ENCODE data around the gene SLC7A8.

The SLC7A8 gene

GRCh38 chr14:23130871-23131270 is 52.6 kb downstream of the SLC7A8 start:
- H3K36me3 Mint-ChIP-seq (ENCODE audit: low read depth): peaks cover 36% of the 10 kb centered on the region
- no peaks in the 10 kb centered on the region for H3K9me3 Mint-ChIP-seq
- no peak for DNase-seq
- no peaks in the 10 kb centered on the region for H3K27me3 Mint-ChIP-seq (ENCODE audit: low read depth, poor library complexity)
- no peak overlapping the region for H3K27ac Mint-ChIP-seq
- TF ChIP-seq CTCF (IDR thresholded peaks at IDR 0.05): no peak
- no peaks in the 10 kb centered on the region for H3K4me1 Mint-ChIP-seq
- no peak overlapping the region for H3K4me3 Mint-ChIP-seq

DNA sequence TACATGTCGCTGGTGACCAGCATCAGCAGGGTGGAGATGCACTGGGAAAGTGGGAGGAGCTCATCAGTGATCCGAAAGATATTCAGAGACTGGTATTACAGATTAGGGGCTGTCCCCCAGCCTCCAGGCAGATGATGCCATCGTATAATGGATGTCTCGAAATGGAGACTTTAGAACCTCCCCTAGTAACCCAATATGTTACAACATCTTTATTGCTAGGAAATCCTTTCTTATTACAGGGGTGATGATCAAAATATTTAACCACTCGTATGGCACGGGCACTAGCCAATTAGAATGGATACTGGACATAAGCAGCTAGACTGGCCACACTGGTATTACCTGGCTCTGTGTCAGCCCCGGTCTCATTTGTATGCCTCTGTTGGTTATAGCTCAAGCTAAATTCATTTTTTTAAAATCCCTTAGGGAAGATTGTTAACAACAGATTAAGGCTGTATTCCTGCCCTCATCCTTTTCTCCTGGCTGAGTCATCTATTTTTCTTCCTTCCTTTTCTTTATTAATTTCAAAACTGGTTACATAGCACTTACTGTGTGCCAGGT is 53.6 kb downstream of the SLC7A8 start:
- no peaks in the 10 kb centered on the region for H3K27me3 Mint-ChIP-seq (ENCODE audit: low read depth, poor library complexity)

DNA sequence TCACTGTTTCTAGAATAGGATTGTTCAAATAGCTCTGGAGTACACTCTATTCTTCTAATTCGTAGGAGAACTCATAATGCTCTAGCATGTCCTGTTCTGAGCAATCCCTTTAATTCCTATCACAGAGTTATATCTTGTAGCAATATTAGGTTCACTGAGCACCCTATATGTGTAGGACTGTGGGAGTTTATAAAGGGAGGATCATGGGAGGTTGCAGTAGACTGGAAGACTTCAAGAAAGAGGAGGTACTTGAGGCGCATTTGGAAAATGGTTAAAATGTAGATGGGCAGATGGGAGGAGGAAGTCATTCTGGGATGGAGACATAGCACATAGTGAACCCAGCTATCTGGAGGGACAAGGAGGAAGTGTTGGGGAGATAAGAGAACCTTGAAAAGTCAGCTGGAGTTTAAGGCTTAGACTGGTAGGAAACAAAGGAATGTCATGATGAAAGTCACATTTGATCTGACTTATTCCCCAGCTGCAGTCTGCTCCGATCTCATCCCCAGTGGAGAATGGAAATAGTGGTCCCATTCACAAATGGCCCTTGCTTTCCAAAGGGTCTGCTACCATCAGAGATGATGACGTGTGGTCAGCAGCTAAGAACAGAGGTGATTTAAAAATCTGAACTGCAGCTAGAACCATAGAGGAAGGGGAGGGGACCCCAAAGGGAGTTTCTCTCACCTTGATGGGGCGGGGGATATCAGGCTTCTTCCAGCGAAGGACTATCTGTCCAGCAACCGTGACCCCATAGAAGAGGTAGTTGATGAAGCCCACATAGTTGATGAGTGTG is 54.3 kb downstream of the SLC7A8 start:
- Mint-ChIP-seq H3K9me3 (no peaks in the 10 kb centered on the region), H3K4me3 (no peak overlapping the region), H3K27ac (no peak overlapping the region), H3K4me1 (peaks cover 11% of the 10 kb centered on the region), H3K36me3 (ENCODE audit: low read depth) (peaks cover 36% of the 10 kb centered on the region), H3K27me3 (ENCODE audit: low read depth, poor library complexity) (no peaks in the 10 kb centered on the region)
- TF ChIP-seq CTCF (IDR thresholded peaks at IDR 0.05): no peak
- no peak for DNase-seq

More for the DNA sequence above, 53.6 kb downstream of the SLC7A8 start:
- H3K9me3 Mint-ChIP-seq: no peaks in the 10 kb centered on the region
- TF ChIP-seq CTCF (IDR thresholded peaks at IDR 0.05): no peak
- H3K36me3 Mint-ChIP-seq (ENCODE audit: low read depth): peaks cover 36% of the 10 kb centered on the region
- H3K4me1 Mint-ChIP-seq: peaks cover 6% of the 10 kb centered on the region
- DNase-seq: no peak
- no peak overlapping the region for H3K27ac Mint-ChIP-seq
- H3K4me3 Mint-ChIP-seq: no peak overlapping the region

DNA sequence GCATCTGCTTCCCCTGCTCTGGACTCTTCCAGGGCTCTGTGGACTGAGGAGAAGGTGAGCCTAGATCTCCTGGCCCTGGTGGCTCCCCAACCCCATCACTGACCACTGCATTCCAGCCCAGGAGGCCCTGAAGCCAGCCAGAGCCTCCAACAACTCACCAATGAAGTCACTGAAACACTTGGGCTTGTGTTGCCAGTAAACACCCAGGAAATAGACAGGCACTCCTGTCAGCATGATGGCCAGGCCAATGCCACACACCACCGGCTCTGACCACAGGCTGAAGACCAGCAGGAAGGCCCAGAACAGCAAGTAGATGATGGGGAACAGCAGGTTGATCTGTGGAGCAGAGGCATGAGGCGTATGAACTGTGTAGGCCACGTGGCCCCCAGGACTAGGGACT is 55.6 kb downstream of the SLC7A8 start:
- Mint-ChIP-seq H3K4me1 (peaks cover 21% of the 10 kb centered on the region), H3K4me3 (no peak overlapping the region), H3K27ac (no peak overlapping the region), H3K36me3 (ENCODE audit: low read depth) (peaks cover 36% of the 10 kb centered on the region), H3K9me3 (no peaks in the 10 kb centered on the region), H3K27me3 (ENCODE audit: low read depth, poor library complexity) (peaks cover 3% of the 10 kb centered on the region)
- no peak for DNase-seq
- no peak for TF ChIP-seq CTCF (IDR thresholded peaks at IDR 0.05)

GRCh38 chr14:23126548-23127278 is 56.7 kb downstream of the SLC7A8 start:
- H3K27ac Mint-ChIP-seq: no peak overlapping the region
- no peak for TF ChIP-seq CTCF (IDR thresholded peaks at IDR 0.05)
- peaks cover 5% of the 10 kb centered on the region for H3K27me3 Mint-ChIP-seq (ENCODE audit: low read depth, poor library complexity)
- no peak overlapping the region for H3K4me3 Mint-ChIP-seq
- peaks cover 36% of the 10 kb centered on the region for H3K36me3 Mint-ChIP-seq (ENCODE audit: low read depth)
- H3K4me1 Mint-ChIP-seq: peaks cover 33% of the 10 kb centered on the region
- H3K9me3 Mint-ChIP-seq: no peaks in the 10 kb centered on the region
- no peak for DNase-seq
